WTC11 (cell line): ENCODE results near the gene GJA5.

ENCODE experiments used
- ELF4 ChIP-seq: sonication (generic); formaldehyde crosslinking; IDR thresholded peaks from 2 replicates; pipeline ENCODE4 v1.8.1; 2022; ENCODE audit warnings: low read depth, mild to moderate bottlenecking, moderate library complexity, missing genetic modification reagents
- ZNF219 ChIP-seq: sonication (generic); formaldehyde crosslinking; IDR thresholded peaks from 2 replicates; pipeline ENCODE4 v1.8.0; 2023; ENCODE audit warnings: missing genetic modification reagents, mild to moderate bottlenecking, borderline replicate concordance
- ZNF396 ChIP-seq: fragments of 250-450 bp; sonication (Bioruptor Pico); IDR thresholded peaks from 2 replicates; pipeline ENCODE4 v1.8.0; 2021; ENCODE audit warnings: mild to moderate bottlenecking, moderate library complexity, borderline replicate concordance
- TF ChIP-seq, protein P1 (sequence below): fragments of 200-600 bp; IDR thresholded peaks from 2 replicates; pipeline ENCODE4 v1.8.0; 2022; ENCODE audit warnings: antibody characterized with exemption
- TF ChIP-seq, protein P2 (sequence below): sonication (generic); formaldehyde crosslinking; IDR thresholded peaks from 2 replicates; pipeline ENCODE4 v1.8.0; 2022; ENCODE audit warnings: mild to moderate bottlenecking, missing genetic modification reagents

DNA sequence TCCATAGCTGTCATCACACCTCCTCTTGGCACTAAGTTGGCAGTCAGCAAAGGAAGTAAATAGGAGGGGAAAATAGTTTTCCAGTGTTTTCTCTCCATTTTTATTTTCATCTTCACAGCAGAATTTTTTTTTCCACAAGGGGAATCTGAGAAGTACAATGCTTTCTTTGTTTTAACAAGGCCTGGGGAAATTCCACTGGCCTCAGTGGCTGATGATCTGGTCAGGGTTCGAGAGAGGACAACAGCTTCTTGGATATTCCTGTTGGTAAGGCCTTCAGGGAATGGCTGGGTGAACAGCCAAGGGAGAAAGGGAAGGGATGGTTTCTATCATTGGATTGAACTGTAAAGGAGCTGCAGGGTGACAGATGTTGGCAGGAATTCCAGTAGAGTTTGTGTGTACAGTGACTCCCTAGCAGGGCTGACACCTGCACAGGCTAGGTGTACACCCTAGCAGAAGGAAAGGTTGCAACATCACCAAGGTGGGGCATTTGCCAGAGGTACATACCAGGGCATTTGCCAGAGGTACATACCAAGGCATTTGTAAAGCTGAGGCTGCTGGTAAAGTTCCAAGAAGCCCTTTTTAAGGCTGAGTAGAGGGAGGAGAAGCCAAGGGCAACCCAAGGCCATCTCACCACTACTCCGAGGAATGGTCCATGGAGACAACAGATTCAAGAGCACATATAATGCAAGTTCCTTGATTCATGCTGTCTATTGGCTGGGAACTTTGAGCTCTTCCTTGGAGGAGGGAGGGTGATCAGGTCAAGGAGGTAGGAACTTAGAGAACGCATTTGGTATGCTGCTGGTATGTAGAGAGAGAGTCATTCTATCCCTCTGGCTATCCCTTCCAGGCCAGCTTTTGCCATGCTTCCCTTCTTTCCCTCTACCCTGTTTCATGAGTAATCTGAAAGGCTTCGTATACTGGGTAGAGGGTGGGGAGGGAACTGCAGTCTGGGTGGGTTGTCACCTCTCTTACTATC is 3.1 kb downstream of the GJA5 start:
- TF ChIP-seq, protein P1, sequence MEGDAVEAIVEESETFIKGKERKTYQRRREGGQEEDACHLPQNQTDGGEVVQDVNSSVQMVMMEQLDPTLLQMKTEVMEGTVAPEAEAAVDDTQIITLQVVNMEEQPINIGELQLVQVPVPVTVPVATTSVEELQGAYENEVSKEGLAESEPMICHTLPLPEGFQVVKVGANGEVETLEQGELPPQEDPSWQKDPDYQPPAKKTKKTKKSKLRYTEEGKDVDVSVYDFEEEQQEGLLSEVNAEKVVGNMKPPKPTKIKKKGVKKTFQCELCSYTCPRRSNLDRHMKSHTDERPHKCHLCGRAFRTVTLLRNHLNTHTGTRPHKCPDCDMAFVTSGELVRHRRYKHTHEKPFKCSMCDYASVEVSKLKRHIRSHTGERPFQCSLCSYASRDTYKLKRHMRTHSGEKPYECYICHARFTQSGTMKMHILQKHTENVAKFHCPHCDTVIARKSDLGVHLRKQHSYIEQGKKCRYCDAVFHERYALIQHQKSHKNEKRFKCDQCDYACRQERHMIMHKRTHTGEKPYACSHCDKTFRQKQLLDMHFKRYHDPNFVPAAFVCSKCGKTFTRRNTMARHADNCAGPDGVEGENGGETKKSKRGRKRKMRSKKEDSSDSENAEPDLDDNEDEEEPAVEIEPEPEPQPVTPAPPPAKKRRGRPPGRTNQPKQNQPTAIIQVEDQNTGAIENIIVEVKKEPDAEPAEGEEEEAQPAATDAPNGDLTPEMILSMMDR = no peak
- TF ChIP-seq, protein P2, sequence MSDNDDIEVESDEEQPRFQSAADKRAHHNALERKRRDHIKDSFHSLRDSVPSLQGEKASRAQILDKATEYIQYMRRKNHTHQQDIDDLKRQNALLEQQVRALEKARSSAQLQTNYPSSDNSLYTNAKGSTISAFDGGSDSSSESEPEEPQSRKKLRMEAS = no peak
- TF ChIP-seq ZNF219 (CRISPR knock-in tag) = no peak
- TF ChIP-seq ZNF396 (CRISPR knock-in tag) = no peak
- TF ChIP-seq ELF4 = no peak
